ENCODE data around the gene UXT. TPM values are rescaled to one million over a fixed set of nuclear protein-coding genes. Genes with fewer than 3 reads are reported as not detected.

Gene UXT
- total RNA-seq, 1 donor from 2014 or later: 92.0 TPM

DNA sequence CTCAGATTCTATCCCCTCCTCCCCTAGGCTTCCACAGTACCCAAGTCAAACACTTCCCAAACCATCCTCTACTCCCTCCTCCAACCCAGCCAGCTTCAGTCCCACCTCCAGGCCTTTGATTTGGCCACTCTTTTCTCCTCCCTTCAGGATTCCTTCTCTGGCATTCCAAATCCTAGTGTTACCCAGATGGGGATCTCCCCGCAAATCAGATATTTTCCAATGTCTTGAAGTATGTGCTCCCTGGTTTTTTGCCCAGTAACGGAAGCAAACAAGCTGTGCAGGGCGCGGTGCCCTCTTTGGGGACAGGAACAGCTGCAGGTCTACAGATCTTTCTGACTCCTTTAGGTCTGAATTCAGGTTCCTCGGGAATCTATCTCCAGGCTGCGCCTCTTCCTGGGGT is 37.1 kb downstream of the UXT start:
- Mint-ChIP-seq H3K27me3 (peaks cover 45% of the 10 kb centered on the region), H3K27ac (no peak overlapping the region), H3K36me3 (ENCODE audit: insufficient read depth) (no peaks in the 10 kb centered on the region), H3K4me1 (ENCODE audit: low read depth) (no peaks in the 10 kb centered on the region), H3K9me3 (ENCODE audit: low read depth) (peaks cover 15% of the 10 kb centered on the region), H3K4me3 (ENCODE audit: low read depth) (no peak overlapping the region)
- DNase-seq (ENCODE audit: low spot score, unreplicated experiment): no peak
- TF ChIP-seq, protein P1, sequence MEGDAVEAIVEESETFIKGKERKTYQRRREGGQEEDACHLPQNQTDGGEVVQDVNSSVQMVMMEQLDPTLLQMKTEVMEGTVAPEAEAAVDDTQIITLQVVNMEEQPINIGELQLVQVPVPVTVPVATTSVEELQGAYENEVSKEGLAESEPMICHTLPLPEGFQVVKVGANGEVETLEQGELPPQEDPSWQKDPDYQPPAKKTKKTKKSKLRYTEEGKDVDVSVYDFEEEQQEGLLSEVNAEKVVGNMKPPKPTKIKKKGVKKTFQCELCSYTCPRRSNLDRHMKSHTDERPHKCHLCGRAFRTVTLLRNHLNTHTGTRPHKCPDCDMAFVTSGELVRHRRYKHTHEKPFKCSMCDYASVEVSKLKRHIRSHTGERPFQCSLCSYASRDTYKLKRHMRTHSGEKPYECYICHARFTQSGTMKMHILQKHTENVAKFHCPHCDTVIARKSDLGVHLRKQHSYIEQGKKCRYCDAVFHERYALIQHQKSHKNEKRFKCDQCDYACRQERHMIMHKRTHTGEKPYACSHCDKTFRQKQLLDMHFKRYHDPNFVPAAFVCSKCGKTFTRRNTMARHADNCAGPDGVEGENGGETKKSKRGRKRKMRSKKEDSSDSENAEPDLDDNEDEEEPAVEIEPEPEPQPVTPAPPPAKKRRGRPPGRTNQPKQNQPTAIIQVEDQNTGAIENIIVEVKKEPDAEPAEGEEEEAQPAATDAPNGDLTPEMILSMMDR (IDR thresholded peaks at IDR 0.05; ENCODE audit: unreplicated experiment): no peak

DNA sequence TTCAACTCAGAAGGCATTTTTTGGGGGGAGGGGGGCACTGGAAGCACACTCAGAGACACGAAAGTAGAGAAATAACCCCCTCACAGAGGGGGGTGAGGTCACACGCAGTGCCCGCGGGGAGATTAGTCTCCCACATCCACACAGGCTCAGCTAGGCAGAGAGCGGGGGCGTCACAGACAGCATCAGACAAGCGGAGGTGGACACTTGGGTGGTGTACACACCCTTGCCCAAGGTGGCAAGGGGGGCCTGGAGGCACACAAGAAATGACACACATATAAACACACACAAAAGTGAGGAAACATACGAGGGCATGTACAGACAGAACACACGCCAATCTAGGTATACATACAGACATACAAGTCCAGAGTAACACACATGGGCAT is 38.7 kb downstream of the UXT start:
- no peak overlapping the region for H3K27ac Mint-ChIP-seq
- TF ChIP-seq, protein P1 (IDR thresholded peaks at IDR 0.05; ENCODE audit: unreplicated experiment): no peak
- DNase-seq (ENCODE audit: low spot score, unreplicated experiment): no peak
- peaks cover 21% of the 10 kb centered on the region for H3K9me3 Mint-ChIP-seq (ENCODE audit: low read depth)
- H3K4me1 Mint-ChIP-seq (ENCODE audit: low read depth): no peaks in the 10 kb centered on the region
- peaks cover 52% of the 10 kb centered on the region for H3K27me3 Mint-ChIP-seq
- no peaks in the 10 kb centered on the region for H3K36me3 Mint-ChIP-seq (ENCODE audit: insufficient read depth)
- H3K4me3 Mint-ChIP-seq (ENCODE audit: low read depth): no peak overlapping the region

DNA sequence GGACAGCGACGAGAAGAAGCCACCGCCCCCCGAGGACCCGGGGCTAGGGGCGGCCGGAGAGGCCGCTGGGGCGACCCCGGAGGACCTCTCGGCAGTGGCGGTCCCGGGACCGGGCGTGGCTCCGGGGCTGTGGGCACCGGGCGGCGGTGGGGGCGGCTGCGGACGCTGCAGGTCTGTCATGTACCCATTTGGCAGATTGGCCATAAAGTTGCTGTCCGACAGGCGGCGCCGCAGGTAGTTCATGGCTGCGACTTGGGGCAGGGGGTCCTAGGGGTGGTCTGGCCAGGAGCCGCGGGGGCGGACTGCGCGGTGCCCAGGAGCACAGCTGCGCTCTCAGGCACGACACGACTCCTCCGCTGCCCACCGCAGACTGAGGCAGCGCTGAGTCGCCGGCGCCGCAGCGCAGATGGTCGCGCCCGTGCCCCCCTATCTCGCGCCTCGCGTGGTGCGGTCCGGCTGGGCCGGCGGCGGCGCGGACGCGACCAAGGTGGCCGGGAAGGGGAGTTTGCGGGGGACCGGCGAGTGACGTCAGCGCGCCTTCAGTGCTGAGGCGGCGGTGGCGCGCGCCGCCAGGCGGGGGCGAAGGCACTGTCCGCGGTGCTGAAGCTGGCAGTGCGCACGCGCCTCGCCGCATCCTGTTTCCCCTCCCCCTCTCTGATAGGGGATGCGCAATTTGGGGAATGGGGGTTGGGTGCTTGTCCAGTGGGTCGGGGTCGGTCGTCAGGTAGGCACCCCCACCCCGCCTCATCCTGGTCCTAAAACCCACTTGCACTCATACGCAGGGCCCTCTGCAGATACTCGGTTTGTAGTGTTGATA is 39.3 kb downstream of the UXT start, which contains the start of gene SYN1:
Gene SYN1 (minus strand): TSS at position 372 of the 817 bp plus-strand sequence. CDS start 129 bp downstream, at position 243.
- H3K27ac Mint-ChIP-seq: no peak within 1 kb of the TSS
- peak; percentile 74 for DNase-seq (ENCODE audit: low spot score, unreplicated experiment)
- H3K36me3 Mint-ChIP-seq (ENCODE audit: insufficient read depth): no peaks in the 10 kb centered on the region
- H3K4me1 Mint-ChIP-seq (ENCODE audit: low read depth): no peaks in the 10 kb centered on the region
- H3K9me3 Mint-ChIP-seq (ENCODE audit: low read depth): peaks cover 21% of the 10 kb centered on the region
- TF ChIP-seq, protein P1 (IDR thresholded peaks at IDR 0.05; ENCODE audit: unreplicated experiment): no peak
- peak within 1 kb of the TSS; percentile 34 for H3K4me3 Mint-ChIP-seq (ENCODE audit: low read depth)
- H3K27me3 Mint-ChIP-seq: peaks cover 52% of the 10 kb centered on the region

DNA sequence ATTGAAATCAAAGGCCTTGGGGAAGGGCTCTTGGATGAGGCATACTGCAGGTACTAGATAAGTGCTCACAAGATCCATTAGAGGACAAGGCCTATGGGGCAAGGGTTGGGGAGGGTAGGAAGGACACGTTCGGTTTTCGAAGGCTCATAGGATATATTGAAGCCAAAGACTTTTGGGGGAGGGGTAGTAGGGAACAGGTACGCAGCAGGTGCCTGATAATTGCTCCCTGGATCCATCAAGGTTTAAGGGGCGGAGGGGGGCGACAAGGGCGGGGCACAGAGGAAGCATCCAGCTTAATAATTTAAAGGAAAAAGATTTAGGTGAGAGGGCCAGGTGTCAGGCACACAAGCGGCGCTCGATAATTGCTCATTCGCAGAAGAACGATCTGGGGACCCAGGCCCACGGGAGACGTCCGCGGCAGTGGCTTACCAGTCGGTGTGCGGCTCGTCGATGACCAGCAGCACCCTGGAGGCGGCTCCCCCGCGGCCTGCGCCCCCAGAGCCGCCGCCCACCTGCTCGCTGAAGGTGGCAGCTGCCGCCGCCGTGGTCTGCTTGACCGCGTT is 40.0 kb downstream of the UXT start:
- H3K36me3 Mint-ChIP-seq (ENCODE audit: insufficient read depth): no peaks in the 10 kb centered on the region
- H3K27ac Mint-ChIP-seq: no peak overlapping the region
- peaks cover 49% of the 10 kb centered on the region for H3K27me3 Mint-ChIP-seq
- H3K4me3 Mint-ChIP-seq (ENCODE audit: low read depth): peak overlapping the region; percentile 34
- no peaks in the 10 kb centered on the region for H3K4me1 Mint-ChIP-seq (ENCODE audit: low read depth)
- H3K9me3 Mint-ChIP-seq (ENCODE audit: low read depth): peaks cover 19% of the 10 kb centered on the region
- DNase-seq (ENCODE audit: low spot score, unreplicated experiment): no peak
- TF ChIP-seq, protein P1 (IDR thresholded peaks at IDR 0.05; ENCODE audit: unreplicated experiment): no peak

DNA sequence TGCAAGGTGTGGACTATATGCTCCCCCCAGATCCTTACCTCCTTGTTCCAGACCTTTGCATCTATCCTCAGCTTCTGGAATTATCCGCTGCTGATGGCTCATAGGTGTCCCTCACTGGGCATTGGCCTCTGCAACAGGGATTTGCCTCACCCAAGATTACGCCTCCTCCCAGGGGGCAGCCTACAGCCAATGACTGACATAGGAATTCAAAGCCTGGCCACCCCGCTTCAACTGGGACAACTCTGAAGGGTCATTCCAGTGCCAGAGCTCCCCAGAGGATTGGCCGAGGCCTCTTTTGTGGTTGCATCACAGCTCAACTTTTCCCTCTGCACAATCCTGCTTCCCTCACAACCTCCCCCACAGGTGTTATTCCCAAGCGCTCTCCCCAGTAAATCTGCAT is 44.4 kb downstream of the UXT start:
- Mint-ChIP-seq H3K27ac (no peak overlapping the region), H3K36me3 (ENCODE audit: insufficient read depth) (no peaks in the 10 kb centered on the region), H3K4me3 (ENCODE audit: low read depth) (no peak overlapping the region), H3K9me3 (ENCODE audit: low read depth) (peaks cover 18% of the 10 kb centered on the region), H3K27me3 (peaks cover 23% of the 10 kb centered on the region), H3K4me1 (ENCODE audit: low read depth) (no peaks in the 10 kb centered on the region)
- TF ChIP-seq, protein P1 (IDR thresholded peaks at IDR 0.05; ENCODE audit: unreplicated experiment): no peak
- DNase-seq (ENCODE audit: low spot score, unreplicated experiment): no peak

All from progenitor cell of endocrine pancreas (in vitro differentiated cells).